Spinal cord (tissue), 10 donors: ENCODE data around the gene TAF3. TPM values are rescaled to one million over a fixed set of nuclear protein-coding genes. Genes with fewer than 3 reads are reported as not detected.

ENCODE experiments used
- DNase-seq, 6 donors: peaks; one replicate each; pipeline versions ENCODE4 v3.0.0 to v3.0.0-alpha.2; 2013 to 2015; ENCODE audit warnings: low spot score in 6 of 6, low read depth in 4 of 6
- H3K27ac ChIP-seq: one replicate; pipeline ENCODE4 v1.5.1; 2013; ENCODE audit warnings: low read depth, low read length, control low read depth
- H3K27me3 ChIP-seq: one replicate; pipeline ENCODE4 v1.6.1; 2013; ENCODE audit warnings: low read length; ENCODE audit not compliant: control insufficient read depth, insufficient read depth
- H3K36me3 ChIP-seq: one replicate; pipeline ENCODE4 v1.6.1; 2013; ENCODE audit warnings: low read length; ENCODE audit not compliant: control insufficient read depth, insufficient read depth
- H3K4me1 ChIP-seq: one replicate; pipeline ENCODE4 v1.6.1; 2013; ENCODE audit warnings: low read length; ENCODE audit not compliant: control insufficient read depth, insufficient read depth
- H3K4me3 ChIP-seq: one replicate; pipeline ENCODE4 v1.5.1; 2013; ENCODE audit warnings: low read depth, low read length, control low read depth
- H3K9me3 ChIP-seq: one replicate; pipeline ENCODE4 v1.6.1; 2013; ENCODE audit warnings: low read length; ENCODE audit not compliant: control insufficient read depth, insufficient read depth
- WGBS: methylation state at CpG from one replicate; pipeline ENCODE4 v1.1.5; 2013; ENCODE audit warnings: missing lambda C conversion rate; ENCODE audit not compliant: insufficient coverage; 5-methylcytosine and 5-hydroxymethylcytosine counted together
- polyA plus RNA-seq, 2 donors: library from polyadenylated mRNA; unstranded; fragments of 120-200 nt; gene quantifications; one replicate each; pipeline ENCODE4 v1.2.1, GENCODE V29; 2013; ENCODE audit not compliant: insufficient read length in 2 of 2
- total RNA-seq, 2 donors: library from RNA; depleted of rRNA in 1 of 2; stranded (reverse); fragments of 120-200 nt in 1 of 2; fragments of >200 nt in 1 of 2; gene quantifications; one replicate each; pipeline versions ENCODE4 v1.2.3 to v1.2.4, GENCODE V29; 2013 to 2014
- donor health status: healthy.

TAF3 gene
- total and polyA plus RNA-seq, 4 donors = 3.8 to 10.8 (median 6.1) TPM

GRCh38 chr10:7862121-7862514, 43.8 kb downstream of the TAF3 start:
- no peak overlapping the region for H3K27ac ChIP-seq
- H3K36me3 ChIP-seq = no peaks in the 10 kb centered on the region
- no peaks in the 10 kb centered on the region for H3K27me3 ChIP-seq
- DNase-seq = no peak
- no peaks in the 10 kb centered on the region for H3K4me1 ChIP-seq
- H3K4me3 ChIP-seq = no peak overlapping the region
- peaks cover 15% of the 10 kb centered on the region for H3K9me3 ChIP-seq

- H3K9me3 ChIP-seq = peaks cover 12% of the 10 kb centered on the region
- no peaks in the 10 kb centered on the region for H3K4me1 ChIP-seq
- no peaks in the 10 kb centered on the region for H3K36me3 ChIP-seq
- WGBS = 90% methylated on average over 5 of the region's 7 CpGs
- DNase-seq = no peak
- H3K27ac ChIP-seq = no peak overlapping the region
- H3K27me3 ChIP-seq = no peaks in the 10 kb centered on the region
- H3K4me3 ChIP-seq = no peak overlapping the region
These were observed 47.9 kb downstream of the TAF3 start for GRCh38 chr10:7866176-7866575.

- no peaks in the 10 kb centered on the region for H3K27me3 ChIP-seq
- H3K36me3 ChIP-seq = no peaks in the 10 kb centered on the region
- H3K27ac ChIP-seq = no peak overlapping the region
- no peaks in the 10 kb centered on the region for H3K9me3 ChIP-seq
- H3K4me1 ChIP-seq = no peaks in the 10 kb centered on the region
- peak in 5 of 6 donors; percentile 21 to 88 (median 35) for DNase-seq
- WGBS = no CpG with 5 or more reads among the region's 5 CpGs
- peak overlapping the region; percentile 50 for H3K4me3 ChIP-seq
These were observed 53.7 kb downstream of the TAF3 start for GRCh38 chr10:7872041-7872442.

- H3K36me3 ChIP-seq = no peaks in the 10 kb centered on the region
- DNase-seq = no peak
- no CpG with 5 or more reads among the region's 2 CpGs for WGBS
These were observed 56.6 kb downstream of the TAF3 start for GRCh38 chr10:7874864-7875263.

GRCh38 chr10:7876541-7877127, 58.3 kb downstream of the TAF3 start:
- WGBS = 67% methylated on average over 1 of the region's 4 CpGs
- Histone ChIP-seq H3K4me1 (no peaks in the 10 kb centered on the region), H3K9me3 (no peaks in the 10 kb centered on the region), H3K4me3 (no peak overlapping the region), H3K27me3 (no peaks in the 10 kb centered on the region), H3K27ac (no peak overlapping the region), H3K36me3 (no peaks in the 10 kb centered on the region)
- DNase-seq = no peak

More at GRCh38 chr10:7874864-7875263, 56.6 kb downstream of the TAF3 start:
- no peak overlapping the region for H3K4me3 ChIP-seq
- no peaks in the 10 kb centered on the region for H3K4me1 ChIP-seq
- no peak overlapping the region for H3K27ac ChIP-seq
- no peaks in the 10 kb centered on the region for H3K27me3 ChIP-seq
- H3K9me3 ChIP-seq = no peaks in the 10 kb centered on the region

- no peaks in the 10 kb centered on the region for H3K27me3 ChIP-seq
- DNase-seq = no peak
- no peaks in the 10 kb centered on the region for H3K4me1 ChIP-seq
- no peak overlapping the region for H3K4me3 ChIP-seq
- H3K27ac ChIP-seq = no peak overlapping the region
- WGBS = no CpG with 5 or more reads among the region's 3 CpGs
- no peaks in the 10 kb centered on the region for H3K9me3 ChIP-seq
- no peaks in the 10 kb centered on the region for H3K36me3 ChIP-seq
These were observed 62.8 kb downstream of the TAF3 start for GRCh38 chr10:7881119-7881518.

GRCh38 chr10:7886056-7886455, 67.8 kb downstream of the TAF3 start:
- 96% methylated on average over 2 of the region's 2 CpGs for WGBS
- H3K9me3 ChIP-seq = no peaks in the 10 kb centered on the region
- no peaks in the 10 kb centered on the region for H3K36me3 ChIP-seq
- H3K27ac ChIP-seq = no peak overlapping the region
- H3K4me1 ChIP-seq = no peaks in the 10 kb centered on the region
- DNase-seq = no peak
- no peak overlapping the region for H3K4me3 ChIP-seq
- no peaks in the 10 kb centered on the region for H3K27me3 ChIP-seq

GRCh38 chr10:7887174-7887816, 69.0 kb downstream of the TAF3 start:
- Histone ChIP-seq H3K27ac (no peak overlapping the region), H3K4me1 (no peaks in the 10 kb centered on the region), H3K9me3 (no peaks in the 10 kb centered on the region), H3K27me3 (no peaks in the 10 kb centered on the region), H3K4me3 (no peak overlapping the region), H3K36me3 (no peaks in the 10 kb centered on the region)
- WGBS = 68% methylated on average over 3 of the region's 8 CpGs
- no peak for DNase-seq

- no peaks in the 10 kb centered on the region for H3K9me3 ChIP-seq
- H3K27ac ChIP-seq = no peak overlapping the region
- 96% methylated on average over 2 of the region's 5 CpGs for WGBS
- no peaks in the 10 kb centered on the region for H3K36me3 ChIP-seq
- H3K27me3 ChIP-seq = no peaks in the 10 kb centered on the region
- no peaks in the 10 kb centered on the region for H3K4me1 ChIP-seq
- no peak for DNase-seq
- H3K4me3 ChIP-seq = no peak overlapping the region
These were observed 71.7 kb downstream of the TAF3 start for GRCh38 chr10:7889947-7890542.

GRCh38 chr10:7890781-7891180, 72.5 kb downstream of the TAF3 start:
- Histone ChIP-seq H3K9me3 (no peaks in the 10 kb centered on the region), H3K27me3 (no peaks in the 10 kb centered on the region), H3K4me3 (no peak overlapping the region), H3K27ac (no peak overlapping the region), H3K36me3 (no peaks in the 10 kb centered on the region), H3K4me1 (no peaks in the 10 kb centered on the region)
- DNase-seq = no peak
- WGBS = 96% methylated on average over 4 of the region's 6 CpGs
